ENCODE measurements around the gene SYNDIG1L.

SYNDIG1L gene

DNA sequence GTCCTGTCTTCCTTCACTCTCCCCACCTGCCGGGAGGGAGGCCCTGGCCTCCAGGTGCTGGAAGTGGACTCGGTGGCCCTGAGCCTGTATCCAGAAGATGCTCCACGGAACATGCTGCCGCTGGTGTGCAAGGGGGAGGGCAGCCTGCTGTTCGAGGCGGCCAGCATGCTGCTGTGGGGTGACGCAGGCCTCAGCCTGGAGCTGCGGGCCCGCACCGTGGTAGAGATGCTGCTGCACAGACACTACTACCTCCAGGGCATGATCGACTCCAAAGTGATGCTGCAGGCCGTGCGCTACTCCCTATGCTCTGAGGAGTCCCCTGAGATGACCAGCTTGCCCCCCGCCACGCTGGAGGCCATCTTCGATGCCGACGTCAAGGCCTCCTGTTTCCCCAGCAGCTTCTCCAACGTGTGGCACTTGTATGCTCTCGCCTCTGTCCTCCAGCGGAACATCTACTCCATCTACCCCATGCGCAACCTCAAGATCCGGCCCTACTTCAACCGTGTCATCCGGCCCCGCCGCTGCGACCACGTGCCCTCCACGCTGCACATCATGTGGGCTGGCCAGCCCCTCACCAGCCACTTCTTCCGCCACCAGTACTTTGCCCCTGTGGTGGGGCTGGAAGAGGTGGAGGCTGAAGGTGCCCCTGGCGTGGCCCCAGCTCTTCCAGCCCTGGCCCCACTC lies 69.0 kb downstream of the SYNDIG1L start:
- DNase-seq, result no peak

Measured in activated T-cell treated with anti-CD3 and anti-CD28 coated beads, Interleukin-2, amount 50 U/mL, for 48 hours (primary cell).